Pancreas (tissue), 10 donors: ENCODE results near the gene HLCS. TPM values are rescaled to one million over a fixed set of nuclear protein-coding genes. Genes with fewer than 3 reads are reported as not detected.

ENCODE experiments used
- ATAC-seq, 4 donors: fragments of 200-7000 bp; cut with Tn5 transposase; one replicate each; pipeline versions ENCODE4 v1.8.0 to v1.9.1; 2020; ENCODE audit warnings: mild to moderate bottlenecking in 4 of 4, moderate library complexity in 4 of 4
- DNase-seq, 6 donors: peaks; one replicate each; pipeline ENCODE4 v3.0.0-alpha.2; 2020
- FAIRE-seq: peaks from 2 replicates; lab custom pipeline; 2012; peaks lifted over from hg19 to GRCh38; lab: Jason Lieb, UNC
- H3K27ac ChIP-seq, 4 donors: fragments of 200-600 bp; sonication (generic); 1 replicate in 3 of 4; 2 replicates in 1 of 4; pipeline versions ENCODE4 v1.5.0 to v1.8.0; 2020
- H3K27me3 ChIP-seq, 4 donors: fragments of 200-600 bp; one replicate each; pipeline ENCODE4 v1.8.0; 2021
- H3K36me3 ChIP-seq, 3 donors: fragments of 200-600 bp; sonication (generic) in 1 of 3; one replicate each; pipeline versions ENCODE4 v1.5.0 to v1.8.0; 2020 to 2021
- H3K4me1 ChIP-seq, 3 donors: fragments of 200-600 bp; one replicate each; pipeline ENCODE4 v1.8.0; 2021
- H3K4me3 ChIP-seq, 4 donors: fragments of 200-600 bp; sonication (generic) in 2 of 4; one replicate each; pipeline versions ENCODE4 v1.5.0 to v1.8.0; 2020 to 2021
- H3K9me3 ChIP-seq, 4 donors: fragments of 200-600 bp; one replicate each; pipeline ENCODE4 v1.8.0; 2021
- WGBS, 2 donors: extraction: QIAGEN DNeasy Blood & Tissue Kit; methylation state at CpG; one replicate each; pipeline ENCODE4 v1.1.7; 2013; 5-methylcytosine and 5-hydroxymethylcytosine counted together
- intact Hi-C, 3 donors: fragments of 100-400 bp; cut with DNase I; formaldehyde crosslinking; loops; one replicate each; pipeline versions ENCODE4 v1.11.1 to v1.14.2; 2022
- polyA plus RNA-seq, 2 donors: library from polyadenylated mRNA; stranded (reverse); fragments of 200-250 nt; gene quantifications; one replicate each; pipeline ENCODE4 v1.2.3, GENCODE V29; 2013
- total RNA-seq, 6 donors: library from RNA; stranded (reverse); fragmentation: NEBNext Ultra II Directional in 4 of 6; extraction: Animal tissue kit (Norgen Biotek cat#: 25700) in 4 of 6; gene quantifications; one replicate each; pipeline versions ENCODE4 v1.2.1 to v1.2.4, GENCODE V29; 2021 to 2023
- TF ChIP-seq, protein P1 (sequence below), 4 donors: fragments of 200-600 bp; sonication (generic) in 3 of 4; IDR thresholded peaks; one replicate each; pipeline versions ENCODE4 v1.5.0 to v1.8.0; 2021; ENCODE audit warnings: antibody characterized with exemption in 4 of 4
- donor health status: healthy with polysubstance abuse.
- donor health status: DM: no; HTN: no; CAD: no; lungs with moderate emphysema.
- donor health status: DM: no; HTN: no; CAD: no.
- donor health status: control.
- donor health status: control.
- donor health status: Bipolar disorder and iron deficiency.
- donor health status: DM: yes; HTN: yes; CAD: no.
- donor health status: DM: no; HTN: no; CAD: no.
- donor health status: DM: no; HTN: no; CAD: no.
- donor health status: DM: yes; HTN: yes; CAD: no.

HLCS gene
- total RNA-seq, result 10 to 100 TPM; 10.4 to 14.0 (median 13.1) TPM
- 1 to 10 TPM; 5.5 to 6.0 TPM for polyA plus RNA-seq

DNA sequence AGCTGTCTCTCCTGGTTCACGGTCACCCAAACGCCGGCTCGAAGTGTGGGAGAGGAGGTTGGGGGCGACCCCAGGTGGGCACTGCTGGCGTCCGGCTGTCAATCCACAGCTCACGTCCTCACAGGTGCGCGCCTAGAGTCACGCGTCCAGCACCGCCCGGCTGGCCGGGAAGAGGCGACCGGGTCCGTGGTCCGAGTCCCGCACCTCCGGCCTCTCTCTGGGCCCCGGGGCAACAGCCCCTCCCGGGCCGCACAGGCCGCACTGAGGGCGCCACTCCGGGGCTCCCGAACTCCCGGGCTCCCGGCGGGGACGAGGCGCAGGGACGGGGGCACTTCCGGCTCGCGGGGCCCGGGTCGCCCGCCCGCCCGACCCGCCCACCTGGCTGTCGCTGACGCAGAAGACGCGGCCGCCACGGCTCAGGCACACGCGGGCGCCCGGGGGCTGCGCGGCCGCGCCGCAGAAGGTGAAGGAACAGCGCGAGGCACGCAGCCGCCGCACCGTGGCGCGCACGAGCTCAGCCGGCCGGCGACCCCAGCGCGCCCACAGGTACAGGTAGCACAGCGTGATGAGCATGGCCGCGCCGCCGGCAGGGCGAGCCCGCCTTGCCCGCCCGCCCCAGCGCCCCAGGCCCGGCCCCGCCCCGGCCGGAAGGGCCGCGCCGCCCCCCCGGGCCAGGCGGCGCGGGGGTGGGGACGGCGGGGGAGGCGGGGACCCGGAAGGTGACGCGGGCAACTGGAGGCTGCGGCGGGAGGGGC is at the start of gene HLCS:
Gene HLCS, minus strand, starts transcription at position 604 of the 755 bp plus-strand sequence. Its CDS starts 31 bp downstream, at position 573.
- no peaks in the 10 kb centered on the region for H3K36me3 ChIP-seq
- intact Hi-C loops, result no loop called here
- no peaks in the 10 kb centered on the region for H3K27me3 ChIP-seq
- peak; percentile 70 to 88 (median 84) for DNase-seq
- peak within 1 kb of the TSS; percentile 80 to 84 (median 83) for H3K27ac ChIP-seq
- H3K4me3 ChIP-seq, result peak within 1 kb of the TSS; percentile 58 to 90 (median 80)
- no peak for FAIRE-seq
- ATAC-seq, result peak; percentile 80 to 88 (median 84)
- TF ChIP-seq, protein P1, sequence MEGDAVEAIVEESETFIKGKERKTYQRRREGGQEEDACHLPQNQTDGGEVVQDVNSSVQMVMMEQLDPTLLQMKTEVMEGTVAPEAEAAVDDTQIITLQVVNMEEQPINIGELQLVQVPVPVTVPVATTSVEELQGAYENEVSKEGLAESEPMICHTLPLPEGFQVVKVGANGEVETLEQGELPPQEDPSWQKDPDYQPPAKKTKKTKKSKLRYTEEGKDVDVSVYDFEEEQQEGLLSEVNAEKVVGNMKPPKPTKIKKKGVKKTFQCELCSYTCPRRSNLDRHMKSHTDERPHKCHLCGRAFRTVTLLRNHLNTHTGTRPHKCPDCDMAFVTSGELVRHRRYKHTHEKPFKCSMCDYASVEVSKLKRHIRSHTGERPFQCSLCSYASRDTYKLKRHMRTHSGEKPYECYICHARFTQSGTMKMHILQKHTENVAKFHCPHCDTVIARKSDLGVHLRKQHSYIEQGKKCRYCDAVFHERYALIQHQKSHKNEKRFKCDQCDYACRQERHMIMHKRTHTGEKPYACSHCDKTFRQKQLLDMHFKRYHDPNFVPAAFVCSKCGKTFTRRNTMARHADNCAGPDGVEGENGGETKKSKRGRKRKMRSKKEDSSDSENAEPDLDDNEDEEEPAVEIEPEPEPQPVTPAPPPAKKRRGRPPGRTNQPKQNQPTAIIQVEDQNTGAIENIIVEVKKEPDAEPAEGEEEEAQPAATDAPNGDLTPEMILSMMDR (IDR thresholded peaks at IDR 0.05), result peak in 1 of 4 donors; percentile 10
- H3K9me3 ChIP-seq, result no peaks in the 10 kb centered on the region
- H3K4me1 ChIP-seq, result no peaks in the 10 kb centered on the region
- 1 to 2% methylated on average over 39 to 99 of the region's 101 CpGs for WGBS, 2 donors

DNA sequence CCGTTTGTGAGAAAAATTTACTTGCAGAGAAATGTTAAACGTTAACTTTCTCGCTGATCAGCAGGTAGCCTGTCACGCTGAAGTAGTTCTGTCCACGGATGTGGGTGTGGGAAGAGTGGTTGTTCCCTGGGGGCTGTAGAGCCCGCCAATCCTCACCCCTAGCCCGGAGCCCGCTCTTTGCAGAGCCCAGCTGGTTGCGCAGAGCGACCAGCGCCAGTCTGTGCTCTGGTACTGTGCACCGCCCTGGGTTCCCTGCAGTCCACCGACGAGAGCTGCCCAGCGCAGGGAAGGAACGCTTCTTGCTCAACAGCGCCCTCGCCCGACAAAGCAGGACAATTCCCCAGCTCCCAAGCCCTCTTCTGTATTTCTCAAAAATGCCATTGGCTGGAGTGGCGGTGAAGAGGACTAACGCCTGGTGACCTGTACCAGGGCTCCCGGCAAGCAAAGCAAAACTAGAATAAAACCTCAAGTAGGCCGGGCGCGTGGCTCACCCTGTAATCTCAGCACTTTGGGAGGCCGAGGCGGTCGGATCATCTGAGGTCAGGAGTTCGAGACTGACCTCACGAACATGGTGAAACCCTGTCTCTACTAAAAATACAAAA is 43.4 kb upstream of the HLCS start:
- no peaks in the 10 kb centered on the region for H3K27me3 ChIP-seq
- intact Hi-C loops, result no loop called here
- peaks cover 0 to 4% (median 0%) of the 10 kb centered on the region in 3 donors for H3K4me1 ChIP-seq
- WGBS, 2 donors, result 7 to 9% methylated on average over 30 of the region's 30 CpGs
- TF ChIP-seq, protein P1 (IDR thresholded peaks at IDR 0.05), result peak; percentile 68 to 79 (median 74)
- no peak overlapping the region for H3K27ac ChIP-seq
- no peaks in the 10 kb centered on the region for H3K36me3 ChIP-seq
- DNase-seq, result peak; percentile 83 to 96 (median 90)
- ATAC-seq, result peak; percentile 97 to 99 (median 98)
- H3K4me3 ChIP-seq, result peak overlapping the region in 3 of 4 donors; percentile 4 to 41 (median 40)
- FAIRE-seq, result no peak
- no peaks in the 10 kb centered on the region for H3K9me3 ChIP-seq

DNA sequence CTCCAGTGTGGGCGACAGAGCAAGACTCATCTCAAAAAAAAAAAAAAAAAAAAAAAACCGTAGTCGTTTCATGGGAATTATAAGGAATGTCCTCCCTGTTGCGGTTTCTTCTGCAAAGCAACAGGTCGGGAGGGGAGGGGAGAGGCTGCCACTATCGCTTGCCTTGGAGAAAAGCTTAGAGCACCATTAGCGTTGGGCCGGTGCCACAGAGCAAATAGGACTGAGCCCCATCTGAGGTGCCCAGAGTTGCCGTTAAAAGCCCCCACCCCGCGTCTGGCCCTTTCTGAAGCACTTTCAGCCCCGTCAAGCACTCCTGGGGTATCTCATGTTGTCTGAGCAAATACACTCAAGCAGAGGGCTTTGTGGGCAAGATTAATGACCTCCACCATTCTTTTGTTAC is 42.3 kb upstream of the HLCS start:
- no peak overlapping the region for H3K27ac ChIP-seq
- no peaks in the 10 kb centered on the region for H3K27me3 ChIP-seq
- no peak for FAIRE-seq
- no peaks in the 10 kb centered on the region for H3K36me3 ChIP-seq
- 80 to 90% methylated on average over 12 of the region's 12 CpGs for WGBS, 2 donors
- H3K4me1 ChIP-seq, result peaks cover 0 to 4% (median 0%) of the 10 kb centered on the region in 3 donors
- DNase-seq, result no peak
- peak in 2 of 4 donors; percentile 6 to 25 for ATAC-seq
- intact Hi-C loops, result no loop called here
- no peak overlapping the region for H3K4me3 ChIP-seq
- H3K9me3 ChIP-seq, result no peaks in the 10 kb centered on the region
- TF ChIP-seq, protein P1 (IDR thresholded peaks at IDR 0.05), result no peak

DNA sequence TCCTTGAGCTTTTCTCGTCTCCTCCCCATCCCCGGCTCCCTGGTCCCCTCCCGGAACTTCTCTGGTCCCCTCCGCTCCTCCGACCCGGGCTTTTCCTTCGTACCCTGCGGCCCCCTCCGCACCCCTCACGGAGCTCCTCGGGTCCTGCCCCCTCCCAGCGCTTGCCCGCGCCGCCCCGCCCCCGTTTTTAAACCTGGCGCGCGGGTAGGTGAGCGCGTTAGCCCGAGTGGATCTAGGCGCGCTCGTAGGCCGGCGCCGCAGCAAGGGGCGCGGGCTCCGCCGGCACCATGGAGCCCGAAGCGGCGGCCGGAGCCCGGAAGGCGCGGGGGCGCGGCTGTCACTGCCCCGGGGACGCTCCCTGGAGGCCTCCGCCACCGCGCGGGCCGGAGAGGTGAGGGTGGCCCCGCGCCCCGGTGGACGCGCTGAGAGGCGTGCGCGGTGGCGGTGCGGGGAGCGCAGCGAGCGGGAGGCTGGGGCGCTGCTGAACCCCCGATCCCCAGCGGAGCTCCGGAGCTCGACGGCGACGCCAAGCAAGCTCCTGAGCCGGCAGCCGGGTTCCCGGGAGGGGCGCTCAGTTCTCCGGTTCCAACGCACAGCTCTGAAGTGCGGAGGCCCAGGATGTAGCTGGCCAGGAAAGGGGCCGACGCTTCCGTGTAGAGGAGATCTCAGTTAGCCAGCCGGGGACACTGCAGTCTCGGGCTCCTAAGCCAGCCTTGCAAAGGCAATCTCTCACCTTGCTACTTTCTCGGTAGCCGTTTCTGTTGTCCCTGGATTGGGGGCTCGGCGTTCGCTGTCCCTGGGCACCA is 40.2 kb upstream of the HLCS start, which contains the start of gene RIPPLY3:
Gene RIPPLY3, plus strand, starts transcription at position 217 of the 806 bp plus-strand sequence. Its CDS starts 71 bp downstream, at position 288.
- no peak for DNase-seq
- no peak for FAIRE-seq
- peaks cover 0 to 4% (median 0%) of the 10 kb centered on the region in 3 donors for H3K4me1 ChIP-seq
- peak within 1 kb of the TSS; percentile 10 to 56 (median 31) for H3K4me3 ChIP-seq
- no peaks in the 10 kb centered on the region for H3K36me3 ChIP-seq
- intact Hi-C loops, result no loop called here
- whole genome bisulfite sequencing, 2 donors, result 2 to 3% methylated on average over 75 to 87 of the region's 87 CpGs
- H3K27ac ChIP-seq, result no peak within 1 kb of the TSS
- no peaks in the 10 kb centered on the region for H3K9me3 ChIP-seq
- TF ChIP-seq, protein P1 (IDR thresholded peaks at IDR 0.05), result no peak
- peak; percentile 9 to 14 (median 13) for ATAC-seq
- no peaks in the 10 kb centered on the region for H3K27me3 ChIP-seq
